H9 (cell line): ENCODE results near the gene PSMD6. TPM values are rescaled to one million over a fixed set of nuclear protein-coding genes. Genes with fewer than 3 reads are reported as not detected.
A peak's percentile ranks its signal among the peaks of the same experiment; 100 is the strongest.

Experiments
- DNase-seq: peaks from one replicate; pipeline ENCODE4 v3.0.0-alpha.2; 2017
- H2AFZ ChIP-seq: one replicate; pipeline ENCODE4 v1.6.1; 2013; ENCODE audit warnings: mild to moderate bottlenecking, low read length, control low read depth, moderate library complexity
- H2AK5ac ChIP-seq: 2 replicates; pipeline ENCODE4 v1.6.1; 2013; ENCODE audit warnings: low read length, control low read depth, mixed read lengths; ENCODE audit not compliant: insufficient read length
- H2BK120ac ChIP-seq: one replicate; pipeline ENCODE4 v1.6.1; 2013; ENCODE audit warnings: low read depth, mild to moderate bottlenecking, low read length, control low read depth, inconsistent platforms; ENCODE audit not compliant: poor library complexity, severe bottlenecking
- H2BK12ac ChIP-seq: 2 replicates; pipeline ENCODE4 v1.6.1; 2013; ENCODE audit warnings: low read length, control low read depth, mixed read lengths, low read depth; ENCODE audit not compliant: insufficient read length
- H2BK15ac ChIP-seq: 2 replicates; pipeline ENCODE4 v1.6.1; 2013; ENCODE audit warnings: low read depth, low read length, control low read depth
- H2BK20ac ChIP-seq: one replicate; pipeline ENCODE4 v1.6.1; 2013; ENCODE audit warnings: low read depth, mild to moderate bottlenecking, low read length, control low read depth, inconsistent platforms; ENCODE audit not compliant: poor library complexity, severe bottlenecking
- H2BK5ac ChIP-seq: 2 replicates; pipeline ENCODE4 v1.6.1; 2013; ENCODE audit warnings: low read length, control low read depth, mixed read lengths; ENCODE audit not compliant: insufficient read length
- H3K14ac ChIP-seq: 2 replicates; pipeline ENCODE4 v1.6.1; 2013; ENCODE audit warnings: low read length, control low read depth; ENCODE audit not compliant: insufficient read depth
- H3K18ac ChIP-seq: 2 replicates; pipeline ENCODE4 v1.6.1; 2013; ENCODE audit warnings: low read depth, mild to moderate bottlenecking, mixed read lengths, low read length, control low read depth; ENCODE audit not compliant: insufficient read length
- H3K23ac ChIP-seq: 2 replicates; pipeline ENCODE4 v1.6.1; 2013; ENCODE audit warnings: low read length, control low read depth, mixed read lengths, low read depth; ENCODE audit not compliant: insufficient read length
- H3K23me2 ChIP-seq: 2 replicates; pipeline ENCODE4 v1.6.1; 2013; ENCODE audit warnings: low read depth, mild to moderate bottlenecking, mixed read lengths, low read length, control low read depth; ENCODE audit not compliant: insufficient read length, poor library complexity, severe bottlenecking
- H3K27ac ChIP-seq: 2 replicates; pipeline ENCODE4 v1.5.1; 2013; ENCODE audit warnings: low read length, control low read depth, mixed read lengths, low read depth; ENCODE audit not compliant: insufficient read length
- H3K27me3 ChIP-seq: 2 replicates; pipeline ENCODE4 v1.6.1; 2013; ENCODE audit warnings: low read length, control low read depth, inconsistent platforms; ENCODE audit not compliant: insufficient read depth
- H3K4ac ChIP-seq: 2 replicates; pipeline ENCODE4 v1.6.1; 2013; ENCODE audit warnings: low read depth, mild to moderate bottlenecking, control low read depth, inconsistent platforms, low read length, moderate library complexity
- H3K4me1 ChIP-seq: 2 replicates; pipeline ENCODE4 v1.6.1; 2013; ENCODE audit warnings: low read length, control low read depth, inconsistent platforms; ENCODE audit not compliant: insufficient read depth
- H3K4me2 ChIP-seq: 2 replicates; pipeline ENCODE4 v1.6.1; 2013; ENCODE audit warnings: low read length, control low read depth, mixed read lengths; ENCODE audit not compliant: insufficient read length, insufficient read depth
- H3K56ac ChIP-seq: 2 replicates; pipeline ENCODE4 v1.6.1; 2013; ENCODE audit warnings: low read depth, mild to moderate bottlenecking, mixed read lengths, low read length, control low read depth; ENCODE audit not compliant: insufficient read length
- H3K79me1 ChIP-seq: 2 replicates; pipeline ENCODE4 v1.6.1; 2013; ENCODE audit warnings: low read depth, mild to moderate bottlenecking, moderate library complexity, low read length, control low read depth, inconsistent platforms; ENCODE audit not compliant: insufficient read depth, poor library complexity, severe bottlenecking
- H3K79me2 ChIP-seq: 2 replicates; pipeline ENCODE4 v1.6.1; 2013; ENCODE audit warnings: low read length, control low read depth, inconsistent platforms; ENCODE audit not compliant: insufficient read depth
- H3K9ac ChIP-seq: 2 replicates; pipeline ENCODE4 v1.6.1; 2013; ENCODE audit warnings: low read length, control low read depth, mixed read lengths; ENCODE audit not compliant: insufficient read length; ENCODE audit errors: extremely low read depth
- H3K9me3 ChIP-seq: one replicate; pipeline ENCODE4 v1.6.1; 2013; ENCODE audit warnings: low read depth, low read length, inconsistent platforms; ENCODE audit not compliant: control insufficient read depth
- H3T11ph ChIP-seq: one replicate; pipeline ENCODE4 v1.6.1; 2013; ENCODE audit warnings: mild to moderate bottlenecking, low read length, control low read depth, inconsistent platforms
- H4K20me1 ChIP-seq: one replicate; pipeline ENCODE4 v1.6.1; 2013; ENCODE audit not compliant: control insufficient read depth, insufficient read length, insufficient read depth
- H4K5ac ChIP-seq: 2 replicates; pipeline ENCODE4 v1.6.1; 2013; ENCODE audit warnings: low read depth, mild to moderate bottlenecking, mixed read lengths, low read length, control low read depth; ENCODE audit not compliant: insufficient read length
- H4K8ac ChIP-seq: replicated peaks from 2 replicates; pipeline ENCODE4 v1.6.1; 2013; ENCODE audit warnings: low read length, control low read depth, mixed read lengths, low read depth; ENCODE audit not compliant: insufficient read length
- H4K91ac ChIP-seq: 2 replicates; pipeline ENCODE4 v1.6.1; 2013; ENCODE audit warnings: low read depth, mild to moderate bottlenecking, moderate library complexity, mixed read lengths, low read length, control low read depth; ENCODE audit not compliant: insufficient read length
- H3K27ac Mint-ChIP-seq, 3 experiments: 2 replicates in 2 of 3; 3 replicates in 1 of 3; pipeline ENCODE4 v1.8.0; 2020 to 2021; ENCODE audit warnings: mixed read lengths in 3 of 3, mild to moderate bottlenecking in 1 of 3, moderate library complexity in 1 of 3
- H3K27me3 Mint-ChIP-seq: 2 replicates; pipeline ENCODE4 v1.8.0; 2021; ENCODE audit warnings: low read depth, mild to moderate bottlenecking, moderate library complexity, mixed read lengths
- H3K36me3 Mint-ChIP-seq, 3 experiments: 2 replicates in 2 of 3; 3 replicates in 1 of 3; pipeline ENCODE4 v1.8.0; 2020 to 2021; ENCODE audit warnings: low read depth in 3 of 3, mixed read lengths in 3 of 3; ENCODE audit not compliant: insufficient read depth in 1 of 3
- H3K4me1 Mint-ChIP-seq, 2 experiments: 2 replicates each; pipeline ENCODE4 v1.8.0; 2020; ENCODE audit warnings: mixed read lengths in 2 of 2
- H3K4me3 Mint-ChIP-seq, 2 experiments: 2 replicates in 1 of 2; 3 replicates in 1 of 2; pipeline ENCODE4 v1.8.0; 2020 to 2021; ENCODE audit warnings: mild to moderate bottlenecking in 2 of 2, mixed read lengths in 2 of 2, moderate library complexity in 1 of 2
- H3K9me3 Mint-ChIP-seq, 2 experiments: 2 replicates in 1 of 2; 3 replicates in 1 of 2; pipeline ENCODE4 v1.8.0; 2020; ENCODE audit warnings: mild to moderate bottlenecking in 2 of 2, mixed read lengths in 2 of 2, moderate library complexity in 1 of 2
- CTCF ChIP-seq: fragments of 200-600 bp; sonication (generic); conservative IDR thresholded peaks from 3 replicates; pipeline ENCODE4 v1.8.0; 2021; ENCODE audit warnings: antibody characterized with exemption, mild to moderate bottlenecking
- WGBS: extraction: QIAGEN DNeasy Blood & Tissue Kit; methylation state at CpG from one replicate; pipeline ENCODE4 v1.1.7; 2013; ENCODE audit warnings: missing lambda C conversion rate, low lambda C conversion rate, mixed read lengths; ENCODE audit not compliant: insufficient read length; ENCODE audit errors: extremely low coverage; 5-methylcytosine and 5-hydroxymethylcytosine counted together
- total RNA-seq: library from RNA; stranded (reverse); gene quantifications from 2 replicates; pipeline ENCODE4 v1.2.1, GENCODE V29; 2021

PSMD6 gene
- total RNA-seq, 1 experiment from 2014 or later = 112 TPM

GRCh38 chr3:63967675-63968611, 55.4 kb downstream of the PSMD6 start:
- Histone ChIP-seq H3K79me1 (no peaks in the 10 kb centered on the region), H3K23me2 (no peaks in the 10 kb centered on the region), H2BK12ac (no peak overlapping the region), H4K20me1 (no peaks in the 10 kb centered on the region), H3K27me3 (no peaks in the 10 kb centered on the region), H3K4me2 (peak overlapping the region; percentile 1), H2AK5ac (no peak overlapping the region), H3K4me1 (peaks cover 17% of the 10 kb centered on the region), H2BK120ac (no peak overlapping the region), H4K8ac (no peak overlapping the region), H3K9ac (no peak overlapping the region), H3K56ac (no peak overlapping the region), H2BK15ac (no peak overlapping the region), H3K23ac (no peak overlapping the region), H3K14ac (no peak overlapping the region), H2BK5ac (no peak overlapping the region), H3K18ac (no peak overlapping the region), H3T11ph (no peak overlapping the region), H2BK20ac (no peak overlapping the region), H3K27ac (no peak overlapping the region), H3K4ac (no peak overlapping the region), H3K9me3 (no peaks in the 10 kb centered on the region), H2AFZ (no peak overlapping the region), H4K91ac (no peak overlapping the region), H4K5ac (no peak overlapping the region), H3K79me2 (no peaks in the 10 kb centered on the region)
- no peak for TF ChIP-seq CTCF
- Mint-ChIP-seq H3K4me1 (peaks cover 81 to 86% of the 10 kb centered on the region in 2 experiments), H3K27ac (peak overlapping the region; percentile 47 to 73 (median 62); a peak in 6 of 7 replicates), H3K4me3 (peak overlapping the region in 1 of 2 experiments; percentile 38; a peak in 3 of 5 replicates), H3K9me3 (no peaks in the 10 kb centered on the region), H3K27me3 (no peaks in the 10 kb centered on the region), H3K36me3 (no peaks in the 10 kb centered on the region)
- WGBS = no CpG with 5 or more reads among the region's 11 CpGs
- DNase-seq = no peak
